ENCODE measurements around the gene MAPK14.
"Not testable (repeated sequence)": the region's sequence is repeated elsewhere in the genome, so short reads cannot be mapped to it uniquely, and the experiment has no call there.

The MAPK14 gene

GRCh38 chr6:36109092-36109491, 81.5 kb downstream of the MAPK14 start:
- DNase-seq: no peak

GRCh38 chr6:36110050-36110449, 82.4 kb downstream of the MAPK14 start:
- no peak for DNase-seq

GRCh38 chr6:36110863-36111262, 83.3 kb downstream of the MAPK14 start:
- no peak for DNase-seq

- no peak for DNase-seq
Observed at GRCh38 chr6:36111526-36111925, 83.9 kb downstream of the MAPK14 start.

GRCh38 chr6:36113049-36113448, 85.4 kb downstream of the MAPK14 start:
- no peak for DNase-seq

- DNase-seq: no peak
Observed at GRCh38 chr6:36113703-36114102, 86.1 kb downstream of the MAPK14 start.

GRCh38 chr6:36114798-36115408, 87.3 kb downstream of the MAPK14 start:
- no peak for DNase-seq

GRCh38 chr6:36115412-36115811, 87.8 kb downstream of the MAPK14 start:
- DNase-seq: no peak

- DNase-seq: no peak
Observed at GRCh38 chr6:36116066-36116864, 88.7 kb downstream of the MAPK14 start.

GRCh38 chr6:36116943-36117342, 89.3 kb downstream of the MAPK14 start:
- DNase-seq: no peak

- no peak for DNase-seq
Observed at GRCh38 chr6:36117658-36118549, 90.3 kb downstream of the MAPK14 start.

- DNase-seq: no peak
Observed at GRCh38 chr6:36118550-36119107, 91.0 kb downstream of the MAPK14 start.

GRCh38 chr6:36119209-36119608, 91.6 kb downstream of the MAPK14 start:
- DNase-seq: no peak

- DNase-seq: no peak
Observed at GRCh38 chr6:36120018-36120417, 92.4 kb downstream of the MAPK14 start.

GRCh38 chr6:36120539-36120938, 92.9 kb downstream of the MAPK14 start:
- DNase-seq: no peak

- peak; percentile 60 for DNase-seq
Observed at GRCh38 chr6:36120979-36121786, 93.6 kb downstream of the MAPK14 start.

- DNase-seq: no peak
Observed at GRCh38 chr6:36121787-36122494, 94.3 kb downstream of the MAPK14 start.

GRCh38 chr6:36122495-36123269, 95.1 kb downstream of the MAPK14 start:
- DNase-seq: no peak

- DNase-seq: peak; percentile 69
Observed at GRCh38 chr6:36123270-36124139, 95.9 kb downstream of the MAPK14 start.

- DNase-seq: not testable (repeated sequence)
Observed at GRCh38 chr6:36124346-36124745, 96.7 kb downstream of the MAPK14 start.

All from HCEC 1CT (cell line).